Measurements from ENCODE around the gene IFNL1. TPM values are rescaled to one million over a fixed set of nuclear protein-coding genes. Genes with fewer than 3 reads are reported as not detected.

IFNL1 gene
- polyA plus RNA-seq, 1 donor from 2014 or later: not detected

DNA sequence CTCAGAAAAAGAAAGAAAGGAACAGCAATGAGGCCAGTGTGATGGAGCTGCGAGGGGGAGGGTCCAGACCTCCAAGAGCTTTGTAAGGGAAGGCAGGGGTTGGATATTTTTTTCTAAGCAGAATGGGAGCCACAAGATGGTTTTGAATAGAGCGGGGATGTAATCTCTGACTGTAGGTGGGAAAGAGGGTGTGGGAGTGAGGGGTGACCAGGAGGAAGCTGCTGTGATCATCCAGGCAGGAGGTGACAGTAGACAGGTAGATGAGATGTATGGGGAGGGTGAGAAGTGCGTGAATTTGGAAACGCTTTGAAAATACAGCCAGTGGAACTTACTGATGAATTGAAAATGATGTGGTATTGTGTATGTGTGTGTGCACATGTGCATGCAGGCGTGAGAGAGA lies 20.6 kb upstream of the IFNL1 start:
- no peak overlapping the region for H2AFZ ChIP-seq (ENCODE audit: low read depth, low read length)
- TF ChIP-seq EP300 (conservative IDR thresholded peaks at IDR 0.05; ENCODE audit: poor library complexity, severe bottlenecking) (no peak), SMC3 (conservative IDR thresholded peaks at IDR 0.05; ENCODE audit: poor library complexity) (no peak), TAF1 (IDR thresholded peaks at IDR 0.05; ENCODE audit: low read depth) (no peak), RAD21 (conservative IDR thresholded peaks at IDR 0.05) (no peak), MXI1 (conservative IDR thresholded peaks at IDR 0.05; ENCODE audit: poor library complexity, severe bottlenecking) (no peak), EZH2 (IDR thresholded peaks at IDR 0.05; ENCODE audit: borderline replicate concordance, insufficient read depth, low read length, poor library complexity, severe bottlenecking) (no peak), POLR2AphosphoS5 (IDR thresholded peaks at IDR 0.05) (no peak), CTCF (IDR thresholded peaks at IDR 0.05; ENCODE audit: poor library complexity, severe bottlenecking) (no peak)
- H3K4me3 ChIP-seq (ENCODE audit: low read length): no peak overlapping the region
- no peak overlapping the region for H3K4me2 ChIP-seq (ENCODE audit: low read length)
- H3K27me3 ChIP-seq (ENCODE audit: insufficient read depth, low read depth, low read length): no peaks in the 10 kb centered on the region
- no peaks in the 10 kb centered on the region for H3K9me3 ChIP-seq (ENCODE audit: low read length)
- H3K79me2 ChIP-seq (replicated peaks; ENCODE audit: insufficient read depth, low read length): no peaks in the 10 kb centered on the region
- no peaks in the 10 kb centered on the region for H4K20me1 ChIP-seq (ENCODE audit: insufficient read depth)
- H3K9ac ChIP-seq (ENCODE audit: low read length): no peak overlapping the region
- H3K36me3 ChIP-seq (ENCODE audit: insufficient read depth, low read length): no peaks in the 10 kb centered on the region
- H3K9me2 ChIP-seq (ENCODE audit: insufficient read depth, low read length): no peaks in the 10 kb centered on the region
- H3K27ac ChIP-seq (ENCODE audit: low read length): no peak overlapping the region
- H3F3A ChIP-seq (ENCODE audit: insufficient read depth, low read length, poor library complexity, severe bottlenecking): no peaks in the 10 kb centered on the region

DNA sequence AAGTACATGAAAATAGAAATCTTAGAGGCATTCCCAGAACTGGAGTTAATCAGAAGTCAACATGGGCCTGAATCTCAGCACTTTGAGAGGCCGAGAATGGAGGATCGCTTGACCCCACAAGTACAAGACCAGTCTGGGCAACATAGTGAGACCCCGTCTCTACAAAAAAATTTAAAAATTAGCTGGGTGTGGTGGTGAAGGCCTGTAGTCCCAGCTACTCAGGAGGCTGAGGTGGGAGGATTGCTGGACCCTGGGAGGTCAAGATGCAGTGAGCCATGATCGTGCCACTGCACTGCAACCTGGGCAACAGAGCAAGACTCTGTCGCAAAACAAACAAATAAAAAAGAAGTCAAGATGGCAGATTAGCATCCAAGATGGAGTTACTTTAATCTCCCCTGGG lies 19.5 kb upstream of the IFNL1 start:
- Histone ChIP-seq H3K9me2 (ENCODE audit: insufficient read depth, low read length) (no peaks in the 10 kb centered on the region), H2AFZ (ENCODE audit: low read depth, low read length) (no peak overlapping the region), H3K27ac (ENCODE audit: low read length) (no peak overlapping the region), H3K9ac (ENCODE audit: low read length) (no peak overlapping the region), H3K9me3 (ENCODE audit: low read length) (no peaks in the 10 kb centered on the region), H3K4me2 (ENCODE audit: low read length) (no peak overlapping the region), H3K4me3 (ENCODE audit: low read length) (no peak overlapping the region), H3K36me3 (ENCODE audit: insufficient read depth, low read length) (no peaks in the 10 kb centered on the region), H4K20me1 (ENCODE audit: insufficient read depth) (no peaks in the 10 kb centered on the region), H3K79me2 (replicated peaks; ENCODE audit: insufficient read depth, low read length) (no peaks in the 10 kb centered on the region), H3K27me3 (ENCODE audit: insufficient read depth, low read depth, low read length) (no peaks in the 10 kb centered on the region), H3F3A (ENCODE audit: insufficient read depth, low read length, poor library complexity, severe bottlenecking) (no peaks in the 10 kb centered on the region)
- TF ChIP-seq MXI1 (conservative IDR thresholded peaks at IDR 0.05; ENCODE audit: poor library complexity, severe bottlenecking) (no peak), POLR2AphosphoS5 (IDR thresholded peaks at IDR 0.05) (no peak), RAD21 (conservative IDR thresholded peaks at IDR 0.05) (no peak), SMC3 (conservative IDR thresholded peaks at IDR 0.05; ENCODE audit: poor library complexity) (no peak), REST (IDR thresholded peaks at IDR 0.05; ENCODE audit: borderline replicate concordance) (no peak), TAF1 (IDR thresholded peaks at IDR 0.05; ENCODE audit: low read depth) (no peak), EP300 (conservative IDR thresholded peaks at IDR 0.05; ENCODE audit: poor library complexity, severe bottlenecking) (no peak), CTCF (IDR thresholded peaks at IDR 0.05; ENCODE audit: poor library complexity, severe bottlenecking) (no peak), EZH2 (IDR thresholded peaks at IDR 0.05; ENCODE audit: borderline replicate concordance, insufficient read depth, low read length, poor library complexity, severe bottlenecking) (no peak)
